Subcutaneous adipose tissue (tissue), 4 donors: ENCODE data around the gene TRPV5. TPM values are rescaled to one million over a fixed set of nuclear protein-coding genes. Genes with fewer than 3 reads are reported as not detected.

Source experiments
- total RNA-seq, 4 donors: library from RNA; depleted of rRNA; stranded (reverse); fragments of >200 nt; gene quantifications; one replicate each; pipeline ENCODE4 v1.1.0, GENCODE V29; 2016
- TF ChIP-seq, protein P1 (sequence below): fragments of 450-650 bp; IDR thresholded peaks from one replicate; pipeline ENCODE4 v1.5.1; 2016; ENCODE audit warnings: low read depth, mild to moderate bottlenecking, control low read depth, antibody characterized with exemption, moderate library complexity

Gene TRPV5
- total RNA-seq, 4 donors from 2014 or later: not detected

DNA sequence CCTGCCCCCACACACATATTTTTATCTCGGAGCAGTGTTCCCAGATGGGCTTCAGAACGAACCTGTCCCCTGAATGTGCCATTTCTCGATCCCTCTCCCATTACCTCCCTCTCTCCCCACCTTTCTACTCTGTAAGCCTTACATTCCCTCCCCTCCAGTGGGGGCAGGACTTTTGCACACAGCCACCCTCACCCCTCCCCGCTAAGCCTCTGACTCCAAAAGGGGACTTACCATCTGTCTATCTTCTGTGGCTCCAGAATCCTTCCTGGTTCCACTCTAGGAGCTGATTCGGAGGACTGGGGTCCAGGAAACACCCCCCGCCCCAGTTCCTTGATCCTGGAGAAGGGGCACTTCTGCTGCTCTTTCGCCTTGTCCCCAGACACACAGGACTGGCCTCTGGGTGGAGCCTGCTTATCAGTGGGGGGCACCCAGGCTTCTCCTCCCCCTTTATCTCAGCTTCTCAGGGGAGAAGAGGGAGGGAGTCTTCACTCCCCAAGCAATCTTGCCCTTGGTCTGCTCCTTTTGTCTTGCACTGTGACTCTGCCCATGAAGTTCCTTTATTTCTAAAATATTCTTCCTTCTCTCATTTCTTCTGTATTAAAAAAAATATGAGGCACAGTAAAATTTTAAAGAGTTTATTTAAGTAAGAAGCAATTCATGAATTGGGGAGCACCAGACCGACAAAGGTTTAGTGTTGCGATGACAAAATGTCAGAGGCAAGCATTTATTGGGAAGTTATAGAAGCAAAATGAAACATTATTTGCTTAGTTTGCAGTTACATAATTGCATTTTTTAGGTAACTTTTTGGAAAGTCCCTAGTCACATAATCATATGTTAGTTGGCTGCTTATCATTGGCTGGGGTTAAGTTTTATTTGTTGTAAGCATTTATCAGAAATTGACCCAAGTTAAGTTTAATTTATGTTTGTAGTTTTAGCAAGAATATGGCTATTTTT, 28.7 kb upstream of the TRPV5 start, which contains the start of gene KEL:
Gene KEL, minus strand, starts transcription at position 391 of the 954 bp plus-strand sequence. Its CDS starts 157 bp downstream, at position 234.
- TF ChIP-seq, protein P1, sequence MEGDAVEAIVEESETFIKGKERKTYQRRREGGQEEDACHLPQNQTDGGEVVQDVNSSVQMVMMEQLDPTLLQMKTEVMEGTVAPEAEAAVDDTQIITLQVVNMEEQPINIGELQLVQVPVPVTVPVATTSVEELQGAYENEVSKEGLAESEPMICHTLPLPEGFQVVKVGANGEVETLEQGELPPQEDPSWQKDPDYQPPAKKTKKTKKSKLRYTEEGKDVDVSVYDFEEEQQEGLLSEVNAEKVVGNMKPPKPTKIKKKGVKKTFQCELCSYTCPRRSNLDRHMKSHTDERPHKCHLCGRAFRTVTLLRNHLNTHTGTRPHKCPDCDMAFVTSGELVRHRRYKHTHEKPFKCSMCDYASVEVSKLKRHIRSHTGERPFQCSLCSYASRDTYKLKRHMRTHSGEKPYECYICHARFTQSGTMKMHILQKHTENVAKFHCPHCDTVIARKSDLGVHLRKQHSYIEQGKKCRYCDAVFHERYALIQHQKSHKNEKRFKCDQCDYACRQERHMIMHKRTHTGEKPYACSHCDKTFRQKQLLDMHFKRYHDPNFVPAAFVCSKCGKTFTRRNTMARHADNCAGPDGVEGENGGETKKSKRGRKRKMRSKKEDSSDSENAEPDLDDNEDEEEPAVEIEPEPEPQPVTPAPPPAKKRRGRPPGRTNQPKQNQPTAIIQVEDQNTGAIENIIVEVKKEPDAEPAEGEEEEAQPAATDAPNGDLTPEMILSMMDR: no peak

DNA sequence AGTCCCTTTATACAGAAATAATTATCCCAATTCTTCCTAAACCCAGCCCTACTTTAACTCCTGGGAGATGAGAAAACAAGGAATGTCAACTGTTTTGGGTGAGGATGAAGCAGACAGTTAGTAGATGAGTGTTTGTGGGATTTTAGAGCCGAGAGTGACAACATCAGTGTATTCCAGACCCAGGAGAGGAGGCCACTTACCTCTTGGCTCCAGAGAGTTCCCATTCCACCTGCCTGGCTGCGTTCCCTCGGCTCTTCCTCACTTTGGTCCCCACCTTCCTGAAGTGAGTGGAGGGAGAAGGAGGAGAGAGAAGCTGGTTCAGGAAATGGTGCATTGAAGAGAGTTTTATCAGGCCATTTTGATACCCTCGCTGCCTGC, 28.0 kb upstream of the TRPV5 start:
- TF ChIP-seq, protein P1: no peak

DNA sequence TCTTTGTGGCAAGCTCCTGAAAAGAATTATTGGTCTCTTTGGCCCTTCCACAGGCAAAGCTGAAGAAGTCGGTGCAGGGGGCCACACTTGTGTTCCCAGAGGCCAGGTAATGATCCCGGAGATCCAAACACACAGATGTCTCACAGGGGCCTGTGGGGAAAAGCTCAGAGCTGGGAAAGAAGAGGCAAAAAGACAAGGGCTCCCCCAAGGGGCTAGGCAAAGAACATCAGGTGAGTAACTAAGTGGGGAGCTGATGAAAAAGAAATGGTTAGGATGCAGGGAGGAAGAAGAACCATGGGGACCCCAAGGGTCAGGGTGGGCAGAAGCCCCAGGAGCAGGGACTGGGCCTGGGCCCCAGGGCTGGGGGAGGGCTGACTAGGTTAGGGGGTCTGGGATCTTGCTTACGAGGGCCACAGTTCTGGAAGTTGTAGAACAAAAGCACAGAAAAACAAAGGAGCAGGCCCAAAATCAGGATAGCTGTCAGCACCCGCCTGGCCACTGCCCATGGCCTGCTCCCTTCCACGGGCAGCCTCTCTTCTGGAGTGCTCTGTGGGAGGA, 27.5 kb upstream of the TRPV5 start:
- TF ChIP-seq, protein P1: no peak

DNA sequence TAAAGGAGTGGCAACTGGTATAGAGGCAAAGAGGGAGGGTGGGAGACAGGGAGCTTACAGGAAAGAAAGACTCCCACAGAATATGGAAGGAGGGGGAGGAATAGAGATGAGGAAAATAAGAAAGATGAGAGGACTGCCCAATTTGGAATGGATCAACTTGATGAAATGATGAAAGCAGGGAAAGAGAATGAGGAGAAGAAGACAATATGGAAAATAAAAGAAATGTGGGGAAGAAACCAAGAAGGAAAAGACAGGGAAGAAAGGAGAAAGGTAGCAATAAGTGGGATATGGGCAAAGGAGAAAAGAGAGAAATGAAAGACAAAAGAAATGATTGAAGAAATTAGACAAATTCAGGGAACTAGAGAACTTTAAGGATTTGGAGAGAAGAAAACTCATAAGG, 25.7 kb upstream of the TRPV5 start:
- TF ChIP-seq, protein P1: no peak

DNA sequence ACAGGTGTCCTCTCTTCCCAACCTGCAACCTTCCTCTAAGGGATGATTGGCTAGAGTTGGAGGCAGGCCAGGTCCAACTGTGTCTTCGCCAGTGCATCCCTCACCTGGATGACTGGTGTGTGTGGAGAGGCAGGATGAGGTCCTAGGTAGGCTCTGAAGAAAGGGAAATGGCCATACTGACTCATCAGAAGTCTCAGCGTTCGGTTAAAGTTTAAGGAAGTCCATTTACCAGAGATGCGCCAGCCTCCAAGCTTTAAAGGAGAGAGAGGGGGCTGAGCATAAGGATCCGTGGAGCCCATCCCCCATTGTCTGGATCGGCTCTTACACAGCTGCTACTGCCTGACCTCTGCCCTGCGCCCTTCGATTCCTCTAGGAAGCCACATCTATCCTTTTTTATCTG, 24.2 kb upstream of the TRPV5 start:
- TF ChIP-seq, protein P1: no peak

DNA sequence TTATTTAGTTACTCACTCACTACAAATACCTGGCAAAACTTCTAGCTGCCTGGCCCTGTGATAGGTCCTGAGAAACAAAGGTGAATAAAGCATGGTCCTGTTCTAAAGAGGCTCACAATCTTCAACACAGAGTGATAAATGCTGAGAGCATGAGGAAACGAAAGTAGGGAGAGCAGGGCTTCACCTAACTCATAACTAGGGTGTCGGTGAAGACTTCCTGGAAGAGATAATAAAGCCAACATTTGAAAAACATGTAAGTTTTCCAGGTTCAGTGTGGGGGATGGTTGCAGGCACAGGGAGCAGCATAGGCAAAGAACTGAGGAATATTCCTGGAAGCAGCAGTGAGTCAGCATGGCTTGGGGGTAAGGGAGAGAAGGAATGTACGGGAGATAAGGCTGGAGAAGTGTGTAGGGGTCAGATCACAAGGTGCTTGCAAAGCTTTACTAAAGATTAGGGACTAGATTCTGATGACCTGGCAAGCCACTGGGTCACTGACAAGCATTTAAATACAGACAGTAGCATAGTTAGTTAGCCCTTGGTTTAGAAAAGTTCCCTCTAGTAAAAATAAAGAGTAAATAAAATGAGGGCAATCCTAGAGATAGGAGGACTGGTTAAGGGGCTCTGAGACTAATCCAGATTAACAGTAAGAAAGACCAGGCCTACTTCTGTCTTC, 23.5 kb upstream of the TRPV5 start:
- TF ChIP-seq, protein P1: no peak

DNA sequence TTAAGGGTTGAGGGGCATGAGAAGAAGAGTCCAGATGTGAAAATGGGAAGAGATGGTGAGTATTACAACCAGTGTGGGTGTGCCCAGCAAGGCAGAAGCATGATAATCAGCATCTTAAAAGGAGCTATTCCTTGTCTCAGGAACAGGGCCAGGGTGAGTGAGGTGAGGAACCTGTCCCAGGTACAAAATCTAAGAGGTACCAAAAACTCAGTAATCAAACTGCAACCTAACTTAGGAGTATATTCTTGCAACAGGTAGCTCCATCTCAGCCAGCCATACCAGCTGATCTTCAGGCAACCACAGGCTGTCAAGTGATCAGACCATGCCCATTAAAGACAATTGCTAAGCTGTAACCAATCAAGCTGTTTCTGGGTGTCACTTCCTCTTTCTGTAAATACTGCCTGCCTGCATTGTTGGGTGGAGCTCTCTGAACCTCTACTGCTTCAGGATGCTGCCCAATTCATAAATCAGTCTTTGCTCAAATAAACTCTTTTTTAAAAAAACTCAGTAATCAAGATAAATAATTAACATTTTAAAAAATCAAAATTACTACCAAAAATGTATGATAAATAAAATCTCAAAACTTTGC, 21.2 kb upstream of the TRPV5 start:
- TF ChIP-seq, protein P1: no peak
